GM12878 (cell line): Measurements from ENCODE around the gene ADAMTS6. TPM values are rescaled to one million over a fixed set of nuclear protein-coding genes. Genes with fewer than 3 reads are reported as not detected.
A peak's percentile ranks its signal among the peaks of the same experiment; 100 is the strongest.

Experiments used
- ATAC-seq: fragments of 200-7000 bp; cut with Tn5 transposase; 3 replicates; pipeline ENCODE4 v1.9.1; 2020; ENCODE audit warnings: mild to moderate bottlenecking, moderate library complexity
- BruUV-seq: library from RNA; stranded (reverse); fragments of 400-500 nt; replicated peaks from 2 replicates; lab custom pipeline; 2021; lab: Mats Ljungman, UMichigan
- CTCF ChIA-PET: fragments of 300-600 bp; sonication (Branson Sonifier 250); formaldehyde crosslinking; extraction: SDS; loops from one replicate; lab custom pipeline; 2021; ENCODE audit warnings: inconsistent platforms; lab: Yijun Ruan, JAX
- POLR2A ChIA-PET: fragments of 350-600 bp; formaldehyde crosslinking; extraction: SDS; loops from one replicate; lab custom pipeline; 2021; ENCODE audit warnings: inconsistent platforms; lab: Charles Lee
- RAD21 ChIA-PET: fragments of 300-600 bp; sonication (Branson Sonifier 250); formaldehyde crosslinking; loops from one replicate; lab custom pipeline; 2023; ENCODE audit warnings: antibody characterized with exemption; ENCODE audit not compliant: unreplicated experiment; lab: Charles Lee
- SMC1A ChIA-PET: fragments of 300-600 bp; sonication (Branson Sonifier 250); formaldehyde crosslinking; loops from one replicate; lab custom pipeline; 2023; ENCODE audit not compliant: unreplicated experiment, uncharacterized antibody; lab: Charles Lee
- DNase-seq: peaks from one replicate; pipeline ENCODE4 v3.0.0-alpha.2; 2011; ENCODE audit warnings: low read depth, low spot score
- FAIRE-seq: peaks from 3 replicates; lab custom pipeline; 2011; peaks lifted over from hg19 to GRCh38; lab: Jason Lieb, UNC
- H2AFZ ChIP-seq: 2 replicates; pipeline ENCODE4 v1.6.0; 2011; ENCODE audit warnings: low read depth, low read length, control low read depth; ENCODE audit not compliant: control insufficient read depth
- H3K27ac ChIP-seq: 2 replicates; pipeline ENCODE4 v1.5.1; 2011; ENCODE audit warnings: control low read depth; ENCODE audit not compliant: control insufficient read depth, insufficient read depth
- H3K27me3 ChIP-seq, 2 experiments: replicated peaks in 1 of 2; 2 replicates each; pipeline versions ENCODE4 v1.6.0 to v1.6.1; 2011; ENCODE audit warnings: low read length in 1 of 2; ENCODE audit not compliant: control insufficient read depth in 2 of 2, insufficient read depth in 2 of 2
- H3K36me3 ChIP-seq, 2 experiments: 2 replicates each; pipeline ENCODE4 v1.5.1; 2011; ENCODE audit warnings: low read length in 1 of 2; ENCODE audit not compliant: control insufficient read depth in 2 of 2, insufficient read depth in 2 of 2
- H3K4me1 ChIP-seq: 2 replicates; pipeline ENCODE4 v1.6.1; 2011; ENCODE audit warnings: mild to moderate bottlenecking, low read length, moderate library complexity, mixed read lengths; ENCODE audit not compliant: control insufficient read depth, insufficient read depth
- H3K4me2 ChIP-seq: 2 replicates; pipeline ENCODE4 v1.6.0; 2011; ENCODE audit warnings: control low read depth; ENCODE audit not compliant: control insufficient read depth, insufficient read depth
- H3K4me3 ChIP-seq: fragments of 200-600 bp; sonication (generic); 2 replicates; pipeline ENCODE4 v1.5.1; 2016
- H3K79me2 ChIP-seq: 2 replicates; pipeline ENCODE4 v1.6.0; 2011; ENCODE audit warnings: low read length; ENCODE audit not compliant: control insufficient read depth, insufficient read depth
- H3K9ac ChIP-seq: 2 replicates; pipeline ENCODE4 v1.8.0; 2011; ENCODE audit warnings: low read length, control low read depth, mixed read lengths; ENCODE audit not compliant: control insufficient read depth, insufficient read depth
- H3K9me3 ChIP-seq: replicated peaks from 3 replicates; pipeline ENCODE4 v1.5.1; 2011; ENCODE audit warnings: mild to moderate bottlenecking, low read length; ENCODE audit not compliant: control insufficient read depth, insufficient read depth
- H4K20me1 ChIP-seq: 2 replicates; pipeline ENCODE4 v1.6.0; 2011; ENCODE audit not compliant: control insufficient read depth, insufficient read depth
- BMI1 ChIP-seq: fragments of 450-650 bp; IDR thresholded peaks from 2 replicates; pipeline ENCODE4 v1.6.1; 2016; ENCODE audit warnings: mild to moderate bottlenecking, moderate library complexity, borderline replicate concordance
- GATAD2B ChIP-seq: fragments of 450-650 bp; conservative IDR thresholded peaks from 2 replicates; pipeline ENCODE4 v1.6.1; 2017; ENCODE audit warnings: low read depth, mild to moderate bottlenecking, moderate library complexity
- MXI1 ChIP-seq: fragments of 150-350 bp; IDR thresholded peaks from 2 replicates; pipeline ENCODE4 v1.6.1; 2011; ENCODE audit warnings: low read depth, mild to moderate bottlenecking, inconsistent platforms, low read length, improper control_type of control experiment
- SMAD1 ChIP-seq: fragments of 450-650 bp; IDR thresholded peaks from 2 replicates; pipeline ENCODE4 v1.6.1; 2018; ENCODE audit warnings: mild to moderate bottlenecking, low read depth; ENCODE audit not compliant: partially characterized antibody
- SPI1 ChIP-seq: IDR thresholded peaks from 2 replicates; pipeline ENCODE4 v1.6.1; 2011; ENCODE audit warnings: low read depth, mild to moderate bottlenecking, low read length, moderate library complexity, borderline replicate concordance; ENCODE audit not compliant: insufficient read depth
- WGBS: methylation state at CpG from one replicate; pipeline ENCODE4 v1.1.6; 2016; ENCODE audit warnings: low lambda C conversion rate; ENCODE audit not compliant: insufficient replicate concordance, insufficient coverage; ENCODE audit errors: missing lambda C conversion rate; 5-methylcytosine and 5-hydroxymethylcytosine counted together
- in situ Hi-C: fragments of 300-500 bp; cut with MboI; formaldehyde crosslinking; loops from 9 replicates; pipeline ENCODE4 v1.14.3; 2018; ENCODE audit warnings: mixed read lengths
- intact Hi-C: fragments of 100-400 bp; cut with micrococcal nuclease; formaldehyde crosslinking; loops from one replicate; pipeline ENCODE4 v1.14.2; 2022; ENCODE audit not compliant: unreplicated experiment
- polyA plus RNA-seq, 11 experiments: library from polyadenylated mRNA; depleted of rRNA in 4 of 11; unstranded in 6 of 11; stranded (reverse) in 5 of 11; fragments of >200 nt; fragmentation: Nextera tagmentation in 4 of 11; fragmentation: Illumina TruSeq in 1 of 11; extraction: Ambion mirVana in 4 of 11; extraction: Trizol in 1 of 11; gene quantifications; 1 replicate in 1 of 11; 2 replicates in 10 of 11; pipeline versions ENCODE4 v1.2.1 to v1.2.3, GENCODE V29; 2011 to 2016; ENCODE audit warnings: inconsistent platforms in 2 of 11, missing spikeins in 2 of 11, low read depth in 1 of 11
- total RNA-seq, 4 experiments: library from RNA; depleted of rRNA in 3 of 4; stranded (reverse); fragments of >200 nt in 3 of 4; fragmentation: Illumina TruSeq in 1 of 4; extraction: Trizol in 1 of 4; gene quantifications; 2 replicates each; pipeline versions ENCODE4 v1.2.1 to v1.2.3, GENCODE V29; 2013 to 2021
- TF ChIP-seq, protein P1 (sequence below): IDR thresholded peaks from 2 replicates; pipeline ENCODE4 v1.6.1; 2011; ENCODE audit warnings: borderline replicate concordance, low read depth, mild to moderate bottlenecking, moderate library complexity, mixed read lengths, low read length; ENCODE audit not compliant: insufficient read depth; ENCODE audit errors: extremely low read length
- TF ChIP-seq, protein P2 (sequence below): fragments of 450-650 bp; IDR thresholded peaks from 2 replicates; pipeline ENCODE4 v1.6.1; 2018; ENCODE audit warnings: mild to moderate bottlenecking, low read depth, moderate library complexity; ENCODE audit not compliant: partially characterized antibody
- TF ChIP-seq, protein P3 (sequence below): IDR thresholded peaks from 2 replicates; pipeline ENCODE4 v1.6.1; 2012; ENCODE audit warnings: mild to moderate bottlenecking, low read depth, low read length

Gene ADAMTS6
- total and polyA plus RNA-seq, 10 of the 15 experiments (the other 5 are each of a cell fraction or from before 2014, with no cell fraction given) = 1.1 to 12.3 (median 6.5) TPM

DNA sequence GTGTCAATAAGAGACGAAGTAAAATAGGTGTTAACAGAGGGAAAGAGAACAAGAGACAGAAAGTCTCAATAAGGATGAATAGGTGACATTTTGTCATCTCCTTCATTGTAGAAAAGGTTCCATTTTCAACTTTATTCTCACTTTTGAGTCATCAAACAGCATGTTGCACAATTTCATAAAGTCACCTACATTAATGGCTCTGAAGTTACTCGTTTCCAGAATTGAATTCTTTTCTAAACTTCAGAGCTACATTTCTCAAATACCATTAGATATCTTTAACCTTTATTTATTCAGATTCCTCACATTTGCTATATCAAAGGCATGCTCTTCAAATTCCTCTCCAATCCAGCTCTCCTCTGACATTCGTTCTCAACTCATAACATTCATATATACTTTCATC lies 13.1 kb downstream of the ADAMTS6 start:
- no peaks in the 10 kb centered on the region for H4K20me1 ChIP-seq
- no peak for ATAC-seq
- H3K4me2 ChIP-seq = no peak overlapping the region
- RAD21 ChIA-PET = no interaction called here
- DNase-seq = no peak
- no peak overlapping the region for H2AFZ ChIP-seq
- SMC1A ChIA-PET = interaction anchor here (1.6 to 1.7 kb wide), 2 partner anchors 13 to 370 kb away, joined by 3 read pairs; no protein-coding TSS in a partner anchor
- no peak for TF ChIP-seq SMAD1
- no peak for TF ChIP-seq SPI1
- TF ChIP-seq, protein P1, sequence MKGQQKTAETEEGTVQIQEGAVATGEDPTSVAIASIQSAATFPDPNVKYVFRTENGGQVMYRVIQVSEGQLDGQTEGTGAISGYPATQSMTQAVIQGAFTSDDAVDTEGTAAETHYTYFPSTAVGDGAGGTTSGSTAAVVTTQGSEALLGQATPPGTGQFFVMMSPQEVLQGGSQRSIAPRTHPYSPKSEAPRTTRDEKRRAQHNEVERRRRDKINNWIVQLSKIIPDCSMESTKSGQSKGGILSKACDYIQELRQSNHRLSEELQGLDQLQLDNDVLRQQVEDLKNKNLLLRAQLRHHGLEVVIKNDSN = no peak
- TF ChIP-seq, protein P2, sequence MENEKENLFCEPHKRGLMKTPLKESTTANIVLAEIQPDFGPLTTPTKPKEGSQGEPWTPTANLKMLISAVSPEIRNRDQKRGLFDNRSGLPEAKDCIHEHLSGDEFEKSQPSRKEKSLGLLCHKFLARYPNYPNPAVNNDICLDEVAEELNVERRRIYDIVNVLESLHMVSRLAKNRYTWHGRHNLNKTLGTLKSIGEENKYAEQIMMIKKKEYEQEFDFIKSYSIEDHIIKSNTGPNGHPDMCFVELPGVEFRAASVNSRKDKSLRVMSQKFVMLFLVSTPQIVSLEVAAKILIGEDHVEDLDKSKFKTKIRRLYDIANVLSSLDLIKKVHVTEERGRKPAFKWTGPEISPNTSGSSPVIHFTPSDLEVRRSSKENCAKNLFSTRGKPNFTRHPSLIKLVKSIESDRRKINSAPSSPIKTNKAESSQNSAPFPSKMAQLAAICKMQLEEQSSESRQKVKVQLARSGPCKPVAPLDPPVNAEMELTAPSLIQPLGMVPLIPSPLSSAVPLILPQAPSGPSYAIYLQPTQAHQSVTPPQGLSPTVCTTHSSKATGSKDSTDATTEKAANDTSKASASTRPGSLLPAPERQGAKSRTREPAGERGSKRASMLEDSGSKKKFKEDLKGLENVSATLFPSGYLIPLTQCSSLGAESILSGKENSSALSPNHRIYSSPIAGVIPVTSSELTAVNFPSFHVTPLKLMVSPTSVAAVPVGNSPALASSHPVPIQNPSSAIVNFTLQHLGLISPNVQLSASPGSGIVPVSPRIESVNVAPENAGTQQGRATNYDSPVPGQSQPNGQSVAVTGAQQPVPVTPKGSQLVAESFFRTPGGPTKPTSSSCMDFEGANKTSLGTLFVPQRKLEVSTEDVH = no peak
- TF ChIP-seq BMI1 = no peak
- no peak for TF ChIP-seq MXI1
- TF ChIP-seq, protein P3, sequence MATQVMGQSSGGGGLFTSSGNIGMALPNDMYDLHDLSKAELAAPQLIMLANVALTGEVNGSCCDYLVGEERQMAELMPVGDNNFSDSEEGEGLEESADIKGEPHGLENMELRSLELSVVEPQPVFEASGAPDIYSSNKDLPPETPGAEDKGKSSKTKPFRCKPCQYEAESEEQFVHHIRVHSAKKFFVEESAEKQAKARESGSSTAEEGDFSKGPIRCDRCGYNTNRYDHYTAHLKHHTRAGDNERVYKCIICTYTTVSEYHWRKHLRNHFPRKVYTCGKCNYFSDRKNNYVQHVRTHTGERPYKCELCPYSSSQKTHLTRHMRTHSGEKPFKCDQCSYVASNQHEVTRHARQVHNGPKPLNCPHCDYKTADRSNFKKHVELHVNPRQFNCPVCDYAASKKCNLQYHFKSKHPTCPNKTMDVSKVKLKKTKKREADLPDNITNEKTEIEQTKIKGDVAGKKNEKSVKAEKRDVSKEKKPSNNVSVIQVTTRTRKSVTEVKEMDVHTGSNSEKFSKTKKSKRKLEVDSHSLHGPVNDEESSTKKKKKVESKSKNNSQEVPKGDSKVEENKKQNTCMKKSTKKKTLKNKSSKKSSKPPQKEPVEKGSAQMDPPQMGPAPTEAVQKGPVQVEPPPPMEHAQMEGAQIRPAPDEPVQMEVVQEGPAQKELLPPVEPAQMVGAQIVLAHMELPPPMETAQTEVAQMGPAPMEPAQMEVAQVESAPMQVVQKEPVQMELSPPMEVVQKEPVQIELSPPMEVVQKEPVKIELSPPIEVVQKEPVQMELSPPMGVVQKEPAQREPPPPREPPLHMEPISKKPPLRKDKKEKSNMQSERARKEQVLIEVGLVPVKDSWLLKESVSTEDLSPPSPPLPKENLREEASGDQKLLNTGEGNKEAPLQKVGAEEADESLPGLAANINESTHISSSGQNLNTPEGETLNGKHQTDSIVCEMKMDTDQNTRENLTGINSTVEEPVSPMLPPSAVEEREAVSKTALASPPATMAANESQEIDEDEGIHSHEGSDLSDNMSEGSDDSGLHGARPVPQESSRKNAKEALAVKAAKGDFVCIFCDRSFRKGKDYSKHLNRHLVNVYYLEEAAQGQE = no peak
- no peak for TF ChIP-seq GATAD2B
- no peaks in the 10 kb centered on the region for H3K4me1 ChIP-seq
- BruUV-seq = no TSS peak
- no peaks in the 10 kb centered on the region for H3K36me3 ChIP-seq
- no peaks in the 10 kb centered on the region for H3K9me3 ChIP-seq
- POLR2A ChIA-PET = no interaction called here
- H3K27ac ChIP-seq = no peak overlapping the region
- WGBS = 49% methylated on average over 3 of the region's 3 CpGs
- in situ Hi-C loops = no loop called here
- intact Hi-C loops = no loop called here
- no peaks in the 10 kb centered on the region for H3K79me2 ChIP-seq
- peak; percentile 23 for FAIRE-seq
- no peak overlapping the region for H3K4me3 ChIP-seq
- CTCF ChIA-PET = interaction anchor here (0.6 kb wide), 1 partner anchor 16 kb away, joined by 3 read pairs; no protein-coding TSS in a partner anchor
- no peak overlapping the region for H3K9ac ChIP-seq
- H3K27me3 ChIP-seq = no peaks in the 10 kb centered on the region
